ENCODE data around the gene C4orf50. TPM values are rescaled to one million over a fixed set of nuclear protein-coding genes. Genes with fewer than 3 reads are reported as not detected.

C4orf50 gene
- total RNA-seq, 2 experiments from 2014 or later = 0.07 TPM

DNA sequence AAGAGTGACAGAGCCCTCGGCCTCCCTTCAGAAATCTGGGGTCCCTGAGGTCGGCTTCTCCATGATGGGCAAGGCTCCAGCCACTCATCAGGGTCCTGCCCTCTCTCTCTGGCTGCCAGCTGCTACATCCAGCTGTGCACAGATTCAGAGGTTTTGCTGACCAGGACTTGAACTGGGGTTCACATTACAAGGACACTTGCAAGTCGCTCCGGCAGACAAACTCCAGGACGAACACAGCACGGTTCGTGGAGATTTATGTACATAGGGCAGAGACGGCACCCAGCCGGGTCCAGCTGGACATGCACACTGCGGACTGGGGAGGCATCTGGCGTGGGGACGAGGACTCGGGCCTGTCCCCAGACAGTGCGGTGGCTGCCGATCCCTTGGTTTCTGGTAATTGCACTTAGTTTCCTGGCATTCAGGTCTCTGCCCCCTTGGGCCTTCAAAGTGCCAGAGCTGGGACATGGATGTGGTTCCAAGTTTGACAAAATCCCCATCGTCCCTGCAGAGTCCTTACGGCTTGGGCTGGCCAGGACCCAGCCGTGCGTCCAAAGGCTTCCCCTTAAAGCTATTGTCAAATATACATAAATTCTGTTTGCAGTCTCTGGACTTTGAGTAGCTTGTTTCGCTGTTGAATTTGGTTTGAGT is 6.2 kb upstream of the C4orf50 start:
- intact Hi-C loops (cut with micrococcal nuclease) = no loop called here
- Mint-ChIP-seq H3K27me3 (no peaks in the 10 kb centered on the region), H3K36me3 (ENCODE audit: low read depth) (no peaks in the 10 kb centered on the region), H3K4me3 (no peak overlapping the region), H3K4me1 (ENCODE audit: low read depth) (no peaks in the 10 kb centered on the region), H3K9me3 (no peaks in the 10 kb centered on the region), H3K27ac (no peak overlapping the region)
- ChIA-PET POLR2A (interaction anchor here (0.7 kb wide), 1 partner anchor 776 kb away, joined by 5 read pairs; no protein-coding TSS in a partner anchor), CTCF (no interaction called here)
- TF ChIP-seq, protein P1, sequence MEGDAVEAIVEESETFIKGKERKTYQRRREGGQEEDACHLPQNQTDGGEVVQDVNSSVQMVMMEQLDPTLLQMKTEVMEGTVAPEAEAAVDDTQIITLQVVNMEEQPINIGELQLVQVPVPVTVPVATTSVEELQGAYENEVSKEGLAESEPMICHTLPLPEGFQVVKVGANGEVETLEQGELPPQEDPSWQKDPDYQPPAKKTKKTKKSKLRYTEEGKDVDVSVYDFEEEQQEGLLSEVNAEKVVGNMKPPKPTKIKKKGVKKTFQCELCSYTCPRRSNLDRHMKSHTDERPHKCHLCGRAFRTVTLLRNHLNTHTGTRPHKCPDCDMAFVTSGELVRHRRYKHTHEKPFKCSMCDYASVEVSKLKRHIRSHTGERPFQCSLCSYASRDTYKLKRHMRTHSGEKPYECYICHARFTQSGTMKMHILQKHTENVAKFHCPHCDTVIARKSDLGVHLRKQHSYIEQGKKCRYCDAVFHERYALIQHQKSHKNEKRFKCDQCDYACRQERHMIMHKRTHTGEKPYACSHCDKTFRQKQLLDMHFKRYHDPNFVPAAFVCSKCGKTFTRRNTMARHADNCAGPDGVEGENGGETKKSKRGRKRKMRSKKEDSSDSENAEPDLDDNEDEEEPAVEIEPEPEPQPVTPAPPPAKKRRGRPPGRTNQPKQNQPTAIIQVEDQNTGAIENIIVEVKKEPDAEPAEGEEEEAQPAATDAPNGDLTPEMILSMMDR (IDR thresholded peaks at IDR 0.05) = no peak
- no peak for DNase-seq
- ATAC-seq = no peak

- Mint-ChIP-seq H3K4me3 (no peak overlapping the region), H3K9me3 (no peaks in the 10 kb centered on the region), H3K4me1 (ENCODE audit: low read depth) (no peaks in the 10 kb centered on the region), H3K27me3 (peaks cover 6% of the 10 kb centered on the region), H3K27ac (no peak overlapping the region), H3K36me3 (ENCODE audit: low read depth) (no peaks in the 10 kb centered on the region)
- ChIA-PET CTCF (no interaction called here), POLR2A (no interaction called here)
- DNase-seq (no peak), ATAC-seq (no peak)
- TF ChIP-seq, protein P1 (IDR thresholded peaks at IDR 0.05) = no peak
- intact Hi-C loops (cut with micrococcal nuclease) = no loop called here
Observed at GRCh38 chr4:6023731-6024130, 5.5 kb upstream of the C4orf50 start.

DNA sequence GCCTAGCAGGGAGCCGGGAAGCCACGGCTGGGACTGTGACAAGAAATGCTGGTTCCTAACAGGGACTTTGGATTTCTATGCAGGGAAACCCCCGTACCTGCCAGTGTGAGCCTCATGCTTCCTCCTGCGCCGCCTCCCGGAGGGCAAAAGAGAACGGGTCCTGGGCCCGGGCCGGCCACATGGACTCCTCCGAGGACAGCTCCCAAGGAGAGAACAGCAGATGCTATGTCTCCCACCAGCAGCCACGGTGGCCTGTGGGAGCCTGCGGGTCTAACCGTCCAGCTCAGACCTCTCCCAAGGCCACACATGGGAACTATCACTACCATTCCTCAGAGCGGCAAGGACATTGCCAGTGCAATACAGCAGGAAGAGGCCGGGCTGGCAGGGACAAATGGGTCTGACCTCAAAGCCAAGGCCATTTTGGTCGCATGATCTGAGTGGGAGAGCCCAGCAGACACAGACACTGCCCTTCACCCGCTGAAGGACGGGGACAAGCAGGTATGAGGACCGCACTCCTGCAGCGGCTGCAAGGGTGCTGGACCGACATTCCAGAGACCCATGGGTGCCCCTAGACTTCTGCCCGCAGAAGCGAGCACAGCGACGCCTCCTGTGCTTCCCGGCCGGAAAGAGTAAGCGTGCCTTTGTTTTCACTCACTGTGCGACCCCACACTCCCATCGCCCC is 4.5 kb upstream of the C4orf50 start:
- TF ChIP-seq, protein P1 (IDR thresholded peaks at IDR 0.05) = no peak
- Mint-ChIP-seq H3K9me3 (no peaks in the 10 kb centered on the region), H3K27me3 (peaks cover 8% of the 10 kb centered on the region), H3K4me3 (no peak overlapping the region), H3K4me1 (ENCODE audit: low read depth) (no peaks in the 10 kb centered on the region), H3K27ac (no peak overlapping the region), H3K36me3 (ENCODE audit: low read depth) (no peaks in the 10 kb centered on the region)
- ATAC-seq (no peak), DNase-seq (no peak)
- POLR2A ChIA-PET = no interaction called here
- CTCF ChIA-PET = no interaction called here
- intact Hi-C loops (cut with micrococcal nuclease) = no loop called here

DNA sequence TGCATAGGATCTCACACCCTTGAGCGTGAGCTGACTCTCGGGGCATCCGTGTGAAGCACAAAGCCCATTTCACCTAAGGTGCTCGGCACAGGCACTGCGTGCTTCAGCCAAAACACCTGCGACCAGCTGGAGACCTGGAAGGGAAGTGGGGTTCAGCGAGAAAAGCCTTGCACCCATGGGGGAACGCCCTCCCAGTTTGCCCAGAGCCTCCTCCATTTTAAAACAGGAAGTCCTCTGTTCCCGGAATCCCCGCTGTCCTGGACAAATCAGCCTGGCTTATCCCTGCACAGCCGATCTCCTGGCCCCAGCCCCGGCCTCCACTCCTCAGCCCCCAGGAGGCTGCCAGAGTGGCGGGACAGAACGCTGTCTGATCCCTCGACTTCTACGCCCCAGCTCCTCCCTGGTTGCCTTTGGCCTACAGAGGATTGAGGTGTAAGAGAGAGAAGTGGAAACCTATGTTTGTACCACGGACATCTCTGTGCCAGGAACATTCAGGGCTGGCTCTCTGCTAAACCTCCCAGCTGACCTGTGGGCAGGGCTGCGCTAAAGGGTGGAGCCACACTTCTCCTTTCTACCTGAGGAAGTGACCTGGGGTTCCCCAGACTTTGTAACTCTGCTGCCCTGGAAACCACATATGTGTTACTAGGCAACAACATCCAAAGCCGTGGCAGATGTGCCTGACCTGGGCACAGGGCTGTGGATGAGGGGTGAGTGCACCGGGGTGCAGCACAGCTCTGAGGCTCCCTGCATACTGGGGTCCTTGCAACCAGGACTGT is 3.8 kb upstream of the C4orf50 start:
- peaks cover 8% of the 10 kb centered on the region for H3K27me3 Mint-ChIP-seq
- ChIA-PET POLR2A (no interaction called here), CTCF (no interaction called here)

More for the DNA sequence above, 3.8 kb upstream of the C4orf50 start:
- Mint-ChIP-seq H3K4me3 (no peak overlapping the region), H3K36me3 (ENCODE audit: low read depth) (no peaks in the 10 kb centered on the region), H3K4me1 (ENCODE audit: low read depth) (no peaks in the 10 kb centered on the region), H3K9me3 (no peaks in the 10 kb centered on the region), H3K27ac (no peak overlapping the region)
- intact Hi-C loops (cut with micrococcal nuclease) = no loop called here
- TF ChIP-seq, protein P1 (IDR thresholded peaks at IDR 0.05) = no peak
- no peak for ATAC-seq
- no peak for DNase-seq

Measured in activated CD8-positive, alpha-beta T cell treated with anti-CD3 and anti-CD28 coated beads for 36 hours (primary cell).